Measurements from ENCODE around the gene ADAMTS17. TPM values are rescaled to one million over a fixed set of nuclear protein-coding genes. Genes with fewer than 3 reads are reported as not detected.

ADAMTS17 gene
- total and polyA plus RNA-seq, 9 of the 15 experiments (the other 6 are each of a cell fraction or from before 2014, with no cell fraction given): 0.01 to 0.14 (median 0.07) TPM; not detected in 6

- intact Hi-C loops (cut with micrococcal nuclease): no loop called here
- 0% methylated on average over 14 of the region's 14 CpGs for WGBS (ENCODE audit: insufficient coverage, low coverage, missing lambda C conversion rate)
- H3K9me3 ChIP-seq (replicated peaks; ENCODE audit: control insufficient read depth, insufficient read depth, low read depth, low read length): no peaks in the 10 kb centered on the region
- no peak overlapping the region for H3K4me2 ChIP-seq (ENCODE audit: insufficient read depth, low read length)
- no peak overlapping the region for H2AFZ ChIP-seq (ENCODE audit: low read depth, low read length)
- in situ Hi-C loops (cut with MboI): no loop called here
- H3K4me1 ChIP-seq (replicated peaks in 1 of 2; ENCODE audit: control insufficient read depth in 2 of 2, insufficient read depth in 2 of 2, low read length in 2 of 2): no peaks in the 10 kb centered on the region
- ATAC-seq (no peak), DNase-seq (ENCODE audit: extremely low read depth in 1 of 4, low spot score in 3 of 4) (no peak), FAIRE-seq (no peak)
- no peak overlapping the region for H3K9ac ChIP-seq (ENCODE audit: insufficient read depth in 1 of 2, low read depth in 2 of 2, low read length in 2 of 2)
- no peaks in the 10 kb centered on the region for H3K79me2 ChIP-seq (ENCODE audit: control insufficient read depth, insufficient read depth, low read length)
- no peak overlapping the region for H3K27ac ChIP-seq (ENCODE audit: extremely low read depth, low read depth, low read length)
- BruUV-seq (replicated peaks): no TSS peak
- ChIA-PET CTCF (ENCODE audit: low intra/inter-chr PET ratio) (no interaction called here), POLR2A (interaction anchor here (0.5 kb wide), 1 partner anchor 113 kb away, joined by 3 read pairs; no protein-coding TSS in a partner anchor)
- H4K20me1 ChIP-seq (replicated peaks; ENCODE audit: control insufficient read depth, insufficient read depth, low read length): no peaks in the 10 kb centered on the region; the same call in 1 of the 2 replicates
- no peaks in the 10 kb centered on the region for H3K36me3 ChIP-seq (ENCODE audit: control insufficient read depth, insufficient read depth, low read length)
- no peaks in the 10 kb centered on the region for H3K9me1 ChIP-seq (ENCODE audit: control insufficient read depth, insufficient read depth, low read length)
- H3K4me3 ChIP-seq: no peak overlapping the region
- peaks cover 14 to 59% of the 10 kb centered on the region in 2 experiments; a peak in 3 of 5 replicates for H3K27me3 ChIP-seq (ENCODE audit: control insufficient read depth in 2 of 2, insufficient read depth in 2 of 2, low read length in 2 of 2)
- TF ChIP-seq JUNB (CRISPR knock-in tag; conservative IDR thresholded peaks at IDR 0.05) (no peak), POLR2H (tag; IDR thresholded peaks at IDR 0.05; ENCODE audit: low read depth) (no peak), CBFA2T3 (IDR thresholded peaks at IDR 0.05) (no peak), SMAD1 (IDR thresholded peaks at IDR 0.05; ENCODE audit: low read depth, low read length, partially characterized antibody) (no peak), BCL6 (CRISPR knock-in tag; IDR thresholded peaks at IDR 0.05) (no peak), NONO (IDR thresholded peaks at IDR 0.05; ENCODE audit: low read depth in 2 of 2, low read length in 1 of 2) (no peak), HNRNPH1 (optimal IDR thresholded peaks at IDR 0.05; ENCODE audit: low read depth, low read length) (no peak), SIN3B (IDR thresholded peaks at IDR 0.05; ENCODE audit: low read depth) (no peak), ARHGAP35 (IDR thresholded peaks at IDR 0.05; ENCODE audit: partially characterized antibody) (no peak), ZNF280A (IDR thresholded peaks at IDR 0.05; ENCODE audit: low read depth, partially characterized antibody) (no peak), CREM (IDR thresholded peaks at IDR 0.05; ENCODE audit: low read depth) (no peak), ZMIZ1 (IDR thresholded peaks at IDR 0.05; ENCODE audit: low read depth in 2 of 2, low read length in 2 of 2) (no peak), ZNF57 (CRISPR knock-in tag; IDR thresholded peaks at IDR 0.05) (no peak), MNT (conservative IDR thresholded peaks at IDR 0.05) (no peak), TEAD2 (tag; IDR thresholded peaks at IDR 0.05) (no peak), BCOR (IDR thresholded peaks at IDR 0.05) (no peak)
Measured at GRCh38 chr15:100196326-100197058, 145.3 kb downstream of the ADAMTS17 start.
